RPMI7951 (cell line): ENCODE data around the gene GAL3ST3. TPM values are rescaled to one million over a fixed set of nuclear protein-coding genes. Genes with fewer than 3 reads are reported as not detected.

Experiments used
- DNase-seq: peaks from one replicate; pipeline ENCODE4 v3.0.0-alpha.2; 2012; ENCODE audit warnings: low read depth
- total RNA-seq: library from RNA; depleted of rRNA; stranded (reverse); fragments of >200 nt; shearing (Covaris generic); gene quantifications from 2 replicates; pipeline ENCODE4 v1.2.3, GENCODE V29; 2014

GAL3ST3 gene
- total RNA-seq, 1 experiment from 2014 or later, result not detected

GRCh38 chr11:66069715-66070603 is 21.0 kb upstream of the GAL3ST3 start, which contains the start of gene PACS1:
PACS1 (plus strand) TSS chr11:66070272; CDS start chr11:66070487, 215 bp downstream.
- peak; percentile 81 for DNase-seq

- peak; percentile 72 for DNase-seq
These were observed 20.2 kb upstream of the GAL3ST3 start for GRCh38 chr11:66068923-66069714.

GRCh38 chr11:66068154-66068821 is 19.3 kb upstream of the GAL3ST3 start:
- peak; percentile 63 for DNase-seq

- DNase-seq, result no peak
These were observed 18.7 kb upstream of the GAL3ST3 start for GRCh38 chr11:66067640-66068039.

- DNase-seq, result no peak
These were observed 17.8 kb upstream of the GAL3ST3 start for GRCh38 chr11:66066751-66067150.

- no peak for DNase-seq
These were observed 15.6 kb upstream of the GAL3ST3 start for GRCh38 chr11:66064571-66064970.

GRCh38 chr11:66063900-66064299 is 14.9 kb upstream of the GAL3ST3 start:
- no peak for DNase-seq

GRCh38 chr11:66062408-66062807 is 13.4 kb upstream of the GAL3ST3 start:
- DNase-seq, result no peak

- no peak for DNase-seq
These were observed 12.3 kb upstream of the GAL3ST3 start for GRCh38 chr11:66061268-66061667.

- DNase-seq, result no peak
These were observed 11.2 kb upstream of the GAL3ST3 start for GRCh38 chr11:66059966-66060680.

- DNase-seq, result no peak
These were observed 7.5 kb upstream of the GAL3ST3 start for GRCh38 chr11:66056501-66056900.

GRCh38 chr11:66055021-66055420 is 6.1 kb upstream of the GAL3ST3 start:
- no peak for DNase-seq

- DNase-seq, result no peak
These were observed 3.7 kb upstream of the GAL3ST3 start for GRCh38 chr11:66052664-66052982.

GRCh38 chr11:66051766-66052663 is 3.1 kb upstream of the GAL3ST3 start, which contains the start of gene SF3B2:
SF3B2 (plus strand) TSS chr11:66052364; CDS start chr11:66052385, 21 bp downstream.
- DNase-seq, result peak; percentile 98

- no peak for DNase-seq
These were observed 2.4 kb upstream of the GAL3ST3 start for GRCh38 chr11:66051371-66051765.

GRCh38 chr11:66050581-66051231 is 1.7 kb upstream of the GAL3ST3 start:
- DNase-seq, result no peak

GRCh38 chr11:66047541-66048365 is 1.2 kb downstream of the GAL3ST3 start:
- DNase-seq, result no peak

GRCh38 chr11:66046901-66047300 is 2.1 kb downstream of the GAL3ST3 start:
- no peak for DNase-seq

GRCh38 chr11:66045177-66045639 is 3.8 kb downstream of the GAL3ST3 start:
- peak; percentile 68 for DNase-seq
